ENCODE results near the gene PEX14.

Gene PEX14

GRCh38 chr1:10662824-10663677 is 188.3 kb downstream of the PEX14 start:
- DNase-seq (ENCODE audit: low read depth, low spot score) = no peak

- DNase-seq (ENCODE audit: low read depth, low spot score) = no peak
Measured at GRCh38 chr1:10663678-10664035, 188.9 kb downstream of the PEX14 start.

GRCh38 chr1:10664251-10664650 is 189.5 kb downstream of the PEX14 start:
- no peak for DNase-seq (ENCODE audit: low read depth, low spot score)

DNA sequence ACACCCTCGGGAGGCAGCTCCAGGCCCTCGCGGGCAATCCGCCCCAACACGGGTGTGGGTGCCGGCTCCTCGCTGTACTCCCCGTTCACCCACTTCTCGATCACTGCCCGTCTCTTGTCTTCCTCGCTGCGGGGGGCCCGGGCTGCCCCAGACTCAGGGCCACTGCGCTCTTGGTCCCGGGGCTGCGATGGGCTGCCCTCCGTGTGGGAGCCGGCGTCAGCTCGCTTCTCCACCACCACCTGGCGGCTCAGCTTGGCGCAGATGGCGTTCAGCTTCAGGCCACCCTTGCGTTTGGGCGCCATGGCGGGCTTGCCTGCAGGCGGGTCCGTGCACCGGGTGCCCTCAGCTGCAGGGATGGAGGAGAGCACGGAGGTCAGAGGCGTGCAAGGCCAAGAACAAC is 190.5 kb downstream of the PEX14 start:
- no peak for DNase-seq (ENCODE audit: low read depth, low spot score)

DNA sequence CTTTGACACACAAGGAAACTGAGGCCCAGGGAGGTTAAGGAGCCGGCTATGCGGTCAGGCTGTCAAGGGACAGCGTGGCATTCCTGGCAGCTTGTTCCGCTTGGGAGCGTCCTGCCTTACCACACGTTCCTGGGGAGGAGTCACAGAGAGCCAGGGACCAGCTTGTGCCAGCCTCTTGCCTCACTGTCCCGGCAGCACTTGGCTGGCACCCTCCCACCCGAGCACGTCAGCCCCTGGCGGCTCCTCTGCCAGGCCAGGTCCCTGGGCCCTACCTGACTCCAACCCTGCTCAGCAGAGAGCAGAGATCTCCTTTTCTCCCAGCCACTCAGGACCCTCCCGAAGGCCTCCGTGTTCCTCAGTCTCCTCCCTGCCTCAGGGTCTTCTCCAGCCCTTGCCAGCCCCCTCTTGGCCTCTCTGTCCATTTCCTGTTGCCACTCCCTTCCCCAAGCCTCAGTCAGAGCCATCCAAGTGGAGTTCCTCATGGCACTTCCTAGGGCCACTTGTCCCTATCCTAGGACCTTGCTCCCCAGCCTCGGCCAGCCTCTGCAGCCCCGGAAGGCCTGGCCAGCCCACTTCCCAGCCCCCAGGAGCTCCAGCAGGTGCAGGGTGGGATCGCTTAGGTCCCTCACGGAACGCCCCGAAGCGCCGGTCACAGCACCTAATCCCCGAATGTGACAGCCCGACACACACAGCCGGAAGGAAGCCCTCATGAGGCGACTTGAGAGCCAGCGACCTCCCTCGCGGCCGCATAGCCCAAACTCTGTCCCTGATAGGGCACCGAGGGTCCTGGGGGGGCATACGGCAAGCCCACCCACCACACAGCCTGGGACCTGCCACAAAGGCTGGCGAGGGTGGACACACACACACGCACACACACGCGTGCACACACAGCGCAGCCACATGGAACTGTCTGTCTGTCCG is 191.4 kb downstream of the PEX14 start:
- DNase-seq (ENCODE audit: low read depth, low spot score) = no peak

GRCh38 chr1:10667861-10668761 is 193.4 kb downstream of the PEX14 start:
- no peak for DNase-seq (ENCODE audit: low read depth, low spot score)

DNA sequence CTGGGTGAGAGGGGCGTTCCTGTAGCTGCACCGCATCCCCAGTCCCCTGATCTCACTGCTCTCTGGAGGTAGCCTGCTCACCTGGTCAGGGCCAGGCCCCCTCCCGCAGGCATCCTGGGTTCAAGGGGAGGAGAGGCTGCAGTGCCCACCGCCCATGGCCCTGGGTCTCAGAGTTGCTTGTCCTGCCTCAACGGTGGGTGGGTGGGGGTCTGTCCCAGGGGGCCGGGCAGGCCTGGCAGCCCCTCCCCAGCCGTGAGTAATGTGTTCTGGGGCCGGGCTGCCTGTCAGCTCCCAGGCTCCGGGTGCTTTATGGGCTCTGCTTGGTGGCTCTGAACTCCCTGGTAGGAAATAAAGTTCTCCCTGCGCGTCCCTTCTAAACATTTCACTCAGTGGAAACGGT is 194.8 kb downstream of the PEX14 start:
- DNase-seq (ENCODE audit: low read depth, low spot score) = no peak

DNA sequence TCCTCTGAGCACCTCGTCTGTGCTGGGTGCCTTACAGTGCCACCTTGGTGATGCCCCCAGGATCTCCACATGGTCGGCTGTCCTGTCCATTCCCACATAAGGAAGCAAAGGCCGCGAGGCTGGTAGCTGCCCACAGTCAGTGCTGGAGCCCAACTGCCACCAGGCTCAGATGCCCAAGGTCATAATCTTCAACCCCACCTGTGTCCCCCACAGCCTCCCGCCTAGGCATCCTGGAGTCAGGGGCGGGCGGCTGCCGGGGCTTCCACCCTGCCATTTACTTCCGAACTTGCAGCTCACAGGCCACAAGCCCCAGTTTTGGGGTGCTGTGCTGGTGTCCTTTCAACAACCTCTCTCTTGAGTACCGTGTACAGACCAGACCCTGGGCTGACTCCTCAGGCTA is 195.4 kb downstream of the PEX14 start:
- no peak for DNase-seq (ENCODE audit: low read depth, low spot score)

- no peak for DNase-seq (ENCODE audit: low read depth, low spot score)
Measured at GRCh38 chr1:10671090-10671489, 196.3 kb downstream of the PEX14 start.

- no peak for DNase-seq (ENCODE audit: low read depth, low spot score)
Measured at GRCh38 chr1:10671622-10672342, 197.0 kb downstream of the PEX14 start.

- no peak for DNase-seq (ENCODE audit: low read depth, low spot score)
Measured at GRCh38 chr1:10672343-10673050, 197.7 kb downstream of the PEX14 start.

DNA sequence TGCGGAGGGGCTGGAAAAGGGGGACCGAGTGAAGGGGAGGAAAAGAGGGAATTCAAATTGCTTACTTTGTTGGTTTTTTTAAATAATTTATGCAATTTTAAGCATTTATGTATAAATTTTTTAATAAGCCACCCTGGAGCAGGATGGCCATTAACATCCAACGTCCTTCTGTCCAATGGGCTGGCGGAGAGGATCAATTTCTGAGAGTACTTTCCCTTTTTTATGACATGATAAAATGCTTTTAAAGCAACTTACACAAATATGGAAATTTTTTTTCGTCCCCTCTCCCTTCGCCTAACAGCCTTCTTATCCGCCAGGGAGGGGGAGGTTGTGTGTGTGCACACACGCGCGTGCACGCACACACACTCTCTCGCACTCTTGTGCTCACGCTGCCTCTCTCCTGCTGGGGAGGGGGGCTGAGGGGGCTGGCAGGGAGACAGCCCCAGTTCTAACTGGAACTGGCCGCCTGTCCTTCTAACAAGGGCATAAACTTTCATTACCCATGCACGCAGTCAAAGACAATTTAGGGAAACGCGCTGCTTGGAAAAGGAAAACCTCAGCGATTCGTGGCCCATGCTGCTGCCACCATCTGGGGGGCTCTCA is 198.5 kb downstream of the PEX14 start:
- DNase-seq (ENCODE audit: low read depth, low spot score) = no peak

DNA sequence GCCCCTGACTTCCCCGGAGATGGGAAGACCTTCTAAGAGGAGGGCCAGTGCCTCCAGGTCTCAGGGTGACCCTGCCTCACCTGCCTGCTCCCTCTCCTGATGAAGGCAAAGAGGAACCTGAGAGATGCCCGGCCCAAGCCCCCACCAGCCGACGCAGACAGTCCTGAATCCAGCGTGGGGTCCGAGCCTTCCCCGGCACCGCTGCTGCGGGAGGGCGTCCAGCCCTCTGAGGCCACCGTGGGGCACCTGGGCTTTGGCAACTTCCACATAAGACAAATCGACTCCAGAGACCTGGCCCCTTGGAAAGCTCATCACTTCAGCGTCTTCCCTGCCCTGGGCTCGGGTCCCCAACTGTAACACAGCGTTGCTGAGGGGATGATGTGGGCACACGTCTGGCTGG is 199.5 kb downstream of the PEX14 start:
- DNase-seq (ENCODE audit: low read depth, low spot score) = no peak

- DNase-seq (ENCODE audit: low read depth, low spot score) = no peak
Measured at GRCh38 chr1:10674700-10675609, 200.2 kb downstream of the PEX14 start.

DNA sequence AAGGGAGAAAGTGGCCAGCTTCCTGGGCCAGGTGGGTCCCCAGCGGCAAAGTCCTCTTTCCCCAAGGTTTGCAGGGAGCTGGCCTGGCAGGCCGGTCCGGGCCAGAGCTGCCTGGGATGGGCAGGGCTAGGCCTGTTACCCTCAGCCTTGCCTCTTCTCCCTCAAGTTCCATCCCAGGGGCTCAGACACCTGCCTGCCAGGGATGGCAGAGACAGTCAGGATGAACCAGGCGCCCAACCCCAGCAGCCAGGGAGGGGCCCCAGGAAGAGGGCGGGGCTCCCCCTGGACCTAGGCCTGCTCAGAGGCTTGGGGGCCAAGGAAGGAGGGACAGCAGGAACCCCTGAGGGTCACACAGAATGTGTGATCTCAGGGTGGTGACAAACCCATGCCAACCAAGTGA is 201.1 kb downstream of the PEX14 start:
- no peak for DNase-seq (ENCODE audit: low read depth, low spot score)

DNA sequence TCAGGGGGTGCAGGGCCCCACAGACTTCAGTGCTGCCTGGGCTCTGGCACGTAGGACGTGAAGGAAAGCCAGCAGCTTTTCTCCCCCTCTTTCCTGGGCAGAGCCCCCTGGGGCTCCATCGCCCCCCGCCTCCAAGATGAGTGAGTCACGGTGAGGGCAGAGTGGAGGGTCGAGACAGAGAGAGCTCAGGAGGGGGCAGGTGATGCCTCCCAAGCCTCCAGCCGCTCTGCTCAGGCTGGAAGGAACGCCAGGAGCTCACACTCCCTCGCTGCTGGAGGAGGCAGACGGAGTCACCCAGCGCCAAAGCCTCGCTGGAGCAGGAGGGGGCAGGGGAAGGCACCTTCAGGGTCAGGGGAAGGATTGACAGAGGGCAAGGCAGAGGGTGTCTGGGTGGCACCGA is 202.2 kb downstream of the PEX14 start:
- no peak for DNase-seq (ENCODE audit: low read depth, low spot score)

- DNase-seq (ENCODE audit: low read depth, low spot score) = no peak
Measured at GRCh38 chr1:10677491-10678391, 203.0 kb downstream of the PEX14 start.

DNA sequence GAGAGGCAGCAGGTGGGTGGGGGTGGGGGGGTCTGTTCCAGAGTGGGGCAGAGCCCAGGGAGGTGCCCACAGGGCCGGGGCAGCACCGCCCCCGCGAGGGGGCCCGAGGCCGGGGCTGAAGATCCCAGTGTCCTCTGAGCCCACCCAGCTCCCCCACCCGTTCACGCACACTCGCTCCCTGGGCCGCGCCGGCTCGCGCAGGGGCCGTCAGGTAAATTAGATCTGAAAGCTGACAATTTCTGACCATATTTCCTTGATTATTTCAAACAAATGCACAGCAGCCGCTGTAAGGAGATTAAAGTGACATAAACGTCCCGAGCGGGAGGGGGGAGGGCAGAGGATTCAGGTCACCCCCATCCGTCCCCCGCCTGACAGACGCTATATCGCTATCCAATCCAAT is 203.7 kb downstream of the PEX14 start:
- no peak for DNase-seq (ENCODE audit: low read depth, low spot score)
